Body of pancreas (tissue), 4 donors: ENCODE results near the gene SLC12A3.

Source experiments
- CTCF ChIP-seq, 7 experiments: fragments of 450-650 bp in 4 of 7; fragments of 200-600 bp in 3 of 7; sonication (generic) in 3 of 7; IDR thresholded peaks; one replicate each; pipeline ENCODE4 v1.5.1; 2016 to 2019; ENCODE audit warnings: antibody characterized with exemption in 7 of 7
- POLR2A ChIP-seq, 3 donors: fragments of 450-650 bp; IDR thresholded peaks; one replicate each; pipeline ENCODE4 v1.6.1; 2016; ENCODE audit warnings: antibody characterized with exemption in 3 of 3, mild to moderate bottlenecking in 2 of 3

GRCh38 chr16:56817938-56818337, 47.1 kb upstream of the SLC12A3 start:
- TF ChIP-seq POLR2A (IDR thresholded peaks at IDR 0.05) (no peak), CTCF (IDR thresholded peaks at IDR 0.05) (no peak)
